ENCODE measurements around the gene SHISA9. TPM values are rescaled to one million over a fixed set of nuclear protein-coding genes. Genes with fewer than 3 reads are reported as not detected.

Gene SHISA9
- total RNA-seq, 1 experiment from 2014 or later, result 7.3 TPM

DNA sequence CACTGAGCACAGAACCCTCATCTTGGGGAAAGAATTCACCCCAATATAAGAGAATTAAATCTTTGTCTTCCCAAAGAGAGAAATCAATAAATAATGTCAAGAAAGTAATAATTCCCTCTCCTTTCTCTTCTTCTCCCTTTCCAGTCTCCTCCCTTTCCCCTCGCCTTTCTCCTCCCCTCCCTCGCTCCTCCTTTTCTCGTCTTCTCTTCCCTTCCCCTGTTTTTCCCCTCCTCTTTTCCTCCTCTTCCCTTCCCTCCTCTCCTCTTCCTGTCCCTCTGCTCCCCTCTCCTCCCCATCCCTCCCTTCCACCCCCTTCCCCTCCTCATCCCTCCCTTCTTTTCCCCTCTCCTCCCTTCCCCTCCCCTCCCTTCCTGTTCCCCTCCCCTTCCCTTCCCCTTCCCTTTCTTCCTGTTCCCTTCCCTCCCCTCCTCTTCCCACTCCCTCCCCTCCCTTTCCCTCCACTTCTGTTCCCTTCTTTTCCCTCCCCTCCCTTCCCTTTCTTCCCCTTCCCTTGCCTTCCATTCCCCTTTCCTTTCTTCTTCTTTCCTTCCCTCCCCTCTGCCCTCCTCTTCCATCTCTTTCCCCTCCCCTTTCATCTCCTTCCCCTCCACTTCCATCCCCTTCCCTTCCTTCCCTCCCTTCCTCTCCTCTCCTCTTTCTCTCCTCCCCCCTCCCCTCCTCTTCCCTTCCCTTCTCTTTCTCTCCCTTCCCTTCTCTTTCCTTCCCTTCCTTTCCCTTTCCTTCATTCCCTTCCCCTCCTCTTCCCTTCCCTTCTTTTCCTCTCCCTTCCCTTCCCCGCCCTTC lies 363.6 kb downstream of the SHISA9 start:
- no peak for DNase-seq (ENCODE audit: low spot score)

DNA sequence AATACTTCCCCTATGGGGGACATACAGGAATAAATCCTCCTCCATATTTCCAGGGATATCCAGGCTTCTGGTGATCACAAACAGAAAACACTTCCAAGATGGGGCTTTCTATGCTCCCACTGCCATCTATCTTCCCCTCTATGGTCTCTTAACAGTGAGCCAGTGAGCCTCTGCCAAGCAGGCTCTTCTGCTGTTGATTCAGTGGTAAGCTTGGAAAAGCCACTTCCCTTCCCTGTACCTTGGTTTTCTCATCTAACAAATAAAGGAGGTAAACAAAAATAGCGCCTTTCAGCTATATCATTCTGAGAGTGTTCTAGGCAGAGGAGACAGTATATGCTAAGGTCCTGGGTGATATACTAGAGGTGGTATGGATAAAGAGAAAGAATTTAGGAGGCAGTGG lies 368.0 kb downstream of the SHISA9 start:
- no peak for DNase-seq (ENCODE audit: low spot score)

DNA sequence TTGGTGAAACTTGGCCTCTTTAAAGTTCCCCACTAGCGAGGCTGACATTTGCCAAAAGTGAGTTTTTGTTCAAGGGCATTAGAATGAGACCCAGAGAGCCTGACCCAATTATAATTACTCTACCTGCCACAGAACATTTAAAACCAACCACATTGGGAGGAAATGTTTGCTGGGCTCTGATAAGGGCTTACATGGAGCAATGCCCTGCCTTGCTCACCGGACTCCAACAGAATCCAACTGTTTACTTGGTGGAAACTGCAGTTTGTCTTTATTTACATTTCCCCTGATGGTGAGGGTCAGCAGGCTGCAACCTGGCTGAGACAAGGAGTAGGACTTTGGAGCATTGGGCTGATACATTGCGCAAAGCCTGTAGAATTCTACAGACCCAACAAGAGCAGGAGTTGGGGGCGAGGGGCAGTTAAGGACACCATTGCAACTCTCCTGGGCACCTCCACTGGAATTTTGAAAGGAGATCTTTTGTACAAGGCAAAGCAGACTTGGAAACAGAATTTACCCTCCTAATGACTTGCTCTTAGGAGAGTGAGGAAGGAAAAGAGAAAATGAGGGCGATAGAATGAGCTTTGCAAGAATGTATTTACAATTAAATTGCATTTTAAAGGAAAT lies 368.6 kb downstream of the SHISA9 start:
- no peak for DNase-seq (ENCODE audit: low spot score)

DNA sequence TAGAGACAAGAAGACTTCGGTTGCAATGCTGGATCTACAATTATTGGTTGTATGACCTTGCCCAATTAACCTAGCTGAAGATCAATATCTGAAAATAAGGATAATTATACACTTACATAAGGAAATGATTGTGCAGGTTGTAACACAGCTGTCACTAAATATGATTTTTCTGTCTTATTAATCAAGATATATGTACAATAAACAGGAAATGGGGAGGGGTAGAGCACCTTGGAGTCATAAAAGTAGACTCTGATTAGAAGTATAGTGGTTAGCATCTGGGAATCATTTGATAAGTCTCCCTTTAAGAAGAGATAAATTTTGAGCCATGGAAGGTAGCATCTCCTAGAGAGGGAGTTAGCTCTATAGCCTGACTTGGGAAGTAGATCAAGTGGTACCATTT lies 369.2 kb downstream of the SHISA9 start:
- no peak for DNase-seq (ENCODE audit: low spot score)

DNA sequence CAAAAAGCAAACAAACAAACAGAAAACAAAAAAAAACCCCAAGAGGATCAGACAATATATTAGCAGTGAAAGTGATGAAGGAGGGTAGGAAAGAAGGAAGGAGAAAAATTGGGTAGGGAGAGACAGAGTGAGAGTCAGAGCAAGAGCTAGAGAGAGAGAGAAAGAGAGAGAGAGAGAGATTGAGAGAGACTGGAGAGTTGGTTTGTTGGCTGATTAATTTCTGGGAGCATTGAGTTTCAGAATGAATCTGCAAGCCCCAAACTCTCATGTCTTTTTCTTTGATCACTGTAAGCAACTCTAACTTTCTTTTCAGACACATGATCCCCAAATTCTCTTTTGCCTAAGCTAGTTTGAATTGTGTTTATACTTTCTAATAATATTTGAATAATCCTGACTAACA lies 388.1 kb downstream of the SHISA9 start:
- DNase-seq (ENCODE audit: low spot score), result no peak

Other genes with a start within 250 kb of the SHISA9 start
- gene CPPED1, start 97.7 kb upstream of the SHISA9 start, total RNA-seq (2014; rRNA removed; shearing (Covaris generic)), result 51.8 and 55.6 TPM in 2 replicates